RWPE2 (cell line): ENCODE data around the gene SNRK.

Experiments used
- ATAC-seq: fragments of 200-7000 bp; cut with Tn5 transposase; 3 replicates; pipeline ENCODE4 v1.9.1; 2021; ENCODE audit warnings: low read depth
- DNase-seq: peaks from one replicate; pipeline ENCODE4 v3.0.0-alpha.2; 2020; ENCODE audit warnings: low spot score
- H3K27ac ChIP-seq: fragments of 450-650 bp; 2 replicates; pipeline ENCODE4 v1.5.1; 2017; ENCODE audit warnings: mild to moderate bottlenecking; ENCODE audit not compliant: poor library complexity, severe bottlenecking
- H3K27me3 ChIP-seq: fragments of 250-450 bp; sonication (Bioruptor Pico); 2 replicates; pipeline ENCODE4 v1.5.1; 2021; ENCODE audit warnings: mild to moderate bottlenecking, moderate library complexity; ENCODE audit not compliant: insufficient read depth, poor library complexity, severe bottlenecking
- H3K36me3 ChIP-seq: fragments of 250-450 bp; sonication (Bioruptor Pico); 2 replicates; pipeline ENCODE4 v1.5.1; 2020; ENCODE audit warnings: low read depth, mild to moderate bottlenecking, moderate library complexity
- H3K4me1 ChIP-seq: fragments of 250-450 bp; sonication (Bioruptor Pico); 2 replicates; pipeline ENCODE4 v1.5.1; 2021; ENCODE audit warnings: mild to moderate bottlenecking, moderate library complexity; ENCODE audit not compliant: insufficient read depth, poor library complexity, severe bottlenecking
- H3K4me3 ChIP-seq: fragments of 250-450 bp; sonication (Bioruptor Pico); 2 replicates; pipeline ENCODE4 v1.5.1; 2021; ENCODE audit warnings: mild to moderate bottlenecking, moderate library complexity; ENCODE audit not compliant: severe bottlenecking
- H3K9me3 ChIP-seq: fragments of 250-450 bp; sonication (Bioruptor Pico); 2 replicates; pipeline ENCODE4 v1.5.1; 2021; ENCODE audit warnings: mild to moderate bottlenecking, moderate library complexity; ENCODE audit not compliant: severe bottlenecking
- CTCF ChIP-seq: fragments of 450-650 bp; IDR thresholded peaks from one replicate; pipeline ENCODE4 v1.5.1; 2017; ENCODE audit warnings: mild to moderate bottlenecking, moderate library complexity; ENCODE audit not compliant: poor library complexity, severe bottlenecking

Gene SNRK

DNA sequence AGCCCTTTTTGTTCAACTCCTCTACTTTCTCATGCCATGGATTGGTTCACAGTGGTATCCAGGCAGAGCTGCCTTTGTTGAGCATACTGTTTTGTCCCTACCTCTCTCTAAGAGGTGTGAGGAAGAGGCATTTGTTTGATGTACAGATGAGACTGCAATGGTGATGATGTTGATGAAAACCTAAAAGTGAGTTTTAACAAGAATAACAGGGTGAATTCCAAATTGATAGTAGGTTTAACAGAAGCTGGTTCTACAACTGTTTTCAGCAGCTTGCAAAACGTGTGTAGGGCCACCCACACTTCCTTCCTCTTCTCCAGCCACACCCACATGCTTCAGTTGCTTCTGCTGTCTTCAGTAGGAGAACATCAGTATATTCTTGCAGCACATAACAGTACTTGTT, 10.2 kb downstream of the SNRK start:
- ATAC-seq (peak; percentile 56; the same call in 1 of the 3 replicates), DNase-seq (no peak)
- no peaks in the 10 kb centered on the region for H3K27me3 ChIP-seq
- TF ChIP-seq CTCF = no peak
- H3K4me3 ChIP-seq = no peak overlapping the region
- H3K4me1 ChIP-seq = peaks cover 48% of the 10 kb centered on the region
- peaks cover 39% of the 10 kb centered on the region for H3K36me3 ChIP-seq
- H3K27ac ChIP-seq = no peak overlapping the region
- H3K9me3 ChIP-seq = no peaks in the 10 kb centered on the region

DNA sequence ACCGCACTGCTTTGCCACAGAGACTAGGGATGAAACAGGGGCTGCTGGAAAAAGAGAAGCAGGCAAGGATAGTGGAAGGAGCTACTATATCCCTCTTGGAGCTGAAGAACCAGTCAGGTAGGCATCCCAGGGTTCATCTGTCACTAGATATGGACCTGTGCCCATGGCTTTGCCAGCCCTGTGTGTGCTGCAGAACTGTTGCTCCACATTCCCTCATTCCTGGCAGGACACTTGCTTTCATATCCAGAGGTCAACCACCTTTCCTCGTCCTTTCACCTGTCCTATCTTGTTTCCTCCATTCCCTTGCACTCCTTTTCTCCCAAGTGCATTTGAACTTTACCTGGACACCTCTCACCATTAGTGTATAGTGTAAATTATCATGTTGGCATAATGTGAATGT, 12.0 kb downstream of the SNRK start:
- H3K4me1 ChIP-seq = peaks cover 31% of the 10 kb centered on the region
- H3K27ac ChIP-seq = no peak overlapping the region
- H3K27me3 ChIP-seq = no peaks in the 10 kb centered on the region
- H3K36me3 ChIP-seq = peaks cover 41% of the 10 kb centered on the region
- ATAC-seq (no peak), DNase-seq (no peak)
- no peak overlapping the region for H3K4me3 ChIP-seq
- no peak for TF ChIP-seq CTCF
- no peaks in the 10 kb centered on the region for H3K9me3 ChIP-seq

DNA sequence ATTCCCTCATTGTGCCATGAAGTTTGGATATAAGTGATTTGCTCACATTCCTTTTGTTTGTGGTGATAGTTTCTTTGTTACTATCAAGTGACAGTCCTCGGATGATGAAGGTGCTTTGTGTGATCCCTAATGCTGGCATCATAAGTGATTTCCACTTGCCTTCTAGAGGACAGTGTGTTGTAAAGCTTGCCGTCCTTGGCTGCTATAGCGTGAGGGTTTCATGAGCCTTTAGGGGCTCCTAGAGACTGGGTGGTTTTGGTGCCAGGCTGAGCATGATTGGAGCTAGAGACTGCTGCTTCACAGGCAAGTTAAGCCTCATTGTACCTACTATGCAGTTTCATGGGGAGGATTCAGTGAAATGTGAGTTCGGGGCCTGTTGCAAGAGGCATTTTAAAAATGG, 12.4 kb downstream of the SNRK start:
- ATAC-seq = no peak
- peaks cover 46% of the 10 kb centered on the region for H3K36me3 ChIP-seq
- no peak for DNase-seq
- H3K27me3 ChIP-seq = no peaks in the 10 kb centered on the region
- H3K4me1 ChIP-seq = peaks cover 26% of the 10 kb centered on the region
- no peak overlapping the region for H3K4me3 ChIP-seq
- no peak for TF ChIP-seq CTCF
- H3K27ac ChIP-seq = no peak overlapping the region
- H3K9me3 ChIP-seq = no peaks in the 10 kb centered on the region

GRCh38 chr3:43302116-43302880, 16.0 kb downstream of the SNRK start:
- no peaks in the 10 kb centered on the region for H3K27me3 ChIP-seq
- no peaks in the 10 kb centered on the region for H3K9me3 ChIP-seq
- DNase-seq (no peak), ATAC-seq (no peak)
- H3K36me3 ChIP-seq = peaks cover 76% of the 10 kb centered on the region
- no peaks in the 10 kb centered on the region for H3K4me1 ChIP-seq
- no peak overlapping the region for H3K4me3 ChIP-seq
- H3K27ac ChIP-seq = no peak overlapping the region
- no peak for TF ChIP-seq CTCF

DNA sequence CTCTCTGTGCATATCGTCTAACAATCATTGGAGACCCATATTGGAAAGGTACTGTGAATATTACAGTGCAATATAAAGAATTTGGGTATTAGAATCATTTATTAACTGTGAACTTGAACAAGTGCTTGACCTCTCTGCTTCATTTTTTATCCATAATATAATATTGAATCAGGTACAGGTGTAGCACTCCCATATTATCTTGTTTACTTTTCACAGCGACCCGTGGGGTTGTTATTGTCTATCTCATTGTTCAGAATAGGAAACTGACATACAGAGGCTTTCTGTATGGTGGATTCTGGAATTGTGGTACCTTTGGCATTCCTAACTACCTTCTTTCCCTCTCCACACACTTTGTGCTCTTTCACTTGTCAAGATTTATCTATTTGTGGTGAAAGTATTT, 17.8 kb downstream of the SNRK start:
- no peak for TF ChIP-seq CTCF
- Histone ChIP-seq H3K4me1 (no peaks in the 10 kb centered on the region), H3K27me3 (no peaks in the 10 kb centered on the region), H3K9me3 (no peaks in the 10 kb centered on the region), H3K36me3 (peaks cover 90% of the 10 kb centered on the region), H3K27ac (no peak overlapping the region), H3K4me3 (no peak overlapping the region)
- DNase-seq (no peak), ATAC-seq (no peak)
